Mucosa of descending colon (tissue), 3 donors: ENCODE results near the gene PTPRA. TPM values are rescaled to one million over a fixed set of nuclear protein-coding genes. Genes with fewer than 3 reads are reported as not detected.
A peak's percentile ranks its signal among the peaks of the same experiment; 100 is the strongest.

Experiments
- ATAC-seq: fragments of 200-7000 bp; cut with Tn5 transposase; one replicate; pipeline ENCODE4 v1.9.1; 2020; ENCODE audit warnings: mild to moderate bottlenecking, moderate library complexity
- DNase-seq, 3 donors: peaks; one replicate each; pipeline ENCODE4 v3.0.0-alpha.2; 2020
- H3K36me3 ChIP-seq: fragments of 200-600 bp; one replicate; pipeline ENCODE4 v1.8.0; 2021; ENCODE audit warnings: low read depth, mild to moderate bottlenecking
- H3K4me1 ChIP-seq: fragments of 200-600 bp; one replicate; pipeline ENCODE4 v1.8.0; 2021; ENCODE audit warnings: low read depth, mild to moderate bottlenecking
- H3K4me3 ChIP-seq: fragments of 200-600 bp; one replicate; pipeline ENCODE4 v1.8.0; 2021; ENCODE audit warnings: mild to moderate bottlenecking
- H3K9me3 ChIP-seq: fragments of 200-600 bp; one replicate; pipeline ENCODE4 v1.8.0; 2021; ENCODE audit warnings: mild to moderate bottlenecking
- intact Hi-C, 2 donors: fragments of 100-400 bp; cut with DNase I in 1 of 2; cut with micrococcal nuclease in 1 of 2; formaldehyde crosslinking; loops; one replicate each; pipeline versions ENCODE4 v1.11.0 to v1.11.1; 2022; cut with DNase I, micrococcal nuclease
- total RNA-seq, 3 donors: library from RNA; stranded (reverse); fragmentation: NEBNext Ultra II Directional in 2 of 3; extraction: Animal tissue kit (Norgen Biotek cat#: 25700) in 2 of 3; gene quantifications; one replicate each; pipeline versions ENCODE4 v1.2.1 to v1.2.4, GENCODE V29; 2021 to 2023
- TF ChIP-seq, protein P1 (sequence below): fragments of 200-600 bp; IDR thresholded peaks from one replicate; pipeline ENCODE4 v1.8.0; 2022; ENCODE audit warnings: antibody characterized with exemption, mild to moderate bottlenecking
- donor health status: DM: no; HTN: no; CAD: no; lungs with moderate emphysema.
- donor health status: DM: no; HTN: no; CAD: no.
- donor health status: DM: no; HTN: yes; CAD: no.

The PTPRA gene
- total RNA-seq, 3 donors from 2014 or later: 39.0 to 64.7 (median 59.3) TPM

DNA sequence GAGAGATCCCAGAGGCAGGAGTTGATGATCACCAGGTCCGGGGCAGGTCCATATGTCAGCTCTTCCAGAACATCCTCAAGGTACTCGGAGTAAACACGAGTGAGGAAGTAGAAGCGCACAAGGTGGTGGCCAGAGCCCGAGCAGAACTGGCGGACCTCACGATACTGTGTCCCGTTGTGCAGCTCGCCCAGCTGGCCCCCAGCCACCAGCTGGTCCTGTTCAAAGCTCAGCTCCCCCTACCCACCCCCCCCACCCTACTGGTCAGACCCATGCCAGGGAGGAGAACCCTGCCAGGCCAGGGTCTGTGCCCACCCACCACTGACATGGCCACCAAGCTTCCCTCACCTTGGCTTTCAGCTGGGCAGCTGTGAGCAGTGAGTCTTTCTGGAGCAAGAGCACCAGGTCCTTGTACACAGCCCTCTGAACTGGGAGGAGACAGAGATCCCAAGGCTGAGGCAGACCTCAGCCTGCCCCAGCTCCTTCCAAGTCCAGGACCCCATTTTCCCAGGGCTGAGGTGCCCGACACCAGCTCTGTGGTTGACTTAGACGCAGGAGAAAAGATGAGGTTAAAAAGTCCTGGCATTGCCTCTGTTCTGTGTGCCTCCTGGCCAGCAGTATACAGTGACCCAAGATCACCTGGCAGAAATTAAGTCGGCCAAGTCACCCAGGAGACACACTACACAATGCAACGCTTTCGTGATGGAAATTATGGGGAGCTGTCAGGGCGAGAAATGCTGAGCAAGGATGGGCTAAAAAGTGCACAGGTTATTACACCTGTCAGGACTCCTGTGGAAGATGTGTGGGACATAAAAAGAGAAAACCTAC is 34.2 kb upstream of the PTPRA start:
- Histone ChIP-seq H3K4me1 (peaks cover 7% of the 10 kb centered on the region), H3K4me3 (no peak overlapping the region), H3K36me3 (no peaks in the 10 kb centered on the region), H3K9me3 (no peaks in the 10 kb centered on the region)
- DNase-seq: no peak
- no peak for ATAC-seq
- TF ChIP-seq, protein P1, sequence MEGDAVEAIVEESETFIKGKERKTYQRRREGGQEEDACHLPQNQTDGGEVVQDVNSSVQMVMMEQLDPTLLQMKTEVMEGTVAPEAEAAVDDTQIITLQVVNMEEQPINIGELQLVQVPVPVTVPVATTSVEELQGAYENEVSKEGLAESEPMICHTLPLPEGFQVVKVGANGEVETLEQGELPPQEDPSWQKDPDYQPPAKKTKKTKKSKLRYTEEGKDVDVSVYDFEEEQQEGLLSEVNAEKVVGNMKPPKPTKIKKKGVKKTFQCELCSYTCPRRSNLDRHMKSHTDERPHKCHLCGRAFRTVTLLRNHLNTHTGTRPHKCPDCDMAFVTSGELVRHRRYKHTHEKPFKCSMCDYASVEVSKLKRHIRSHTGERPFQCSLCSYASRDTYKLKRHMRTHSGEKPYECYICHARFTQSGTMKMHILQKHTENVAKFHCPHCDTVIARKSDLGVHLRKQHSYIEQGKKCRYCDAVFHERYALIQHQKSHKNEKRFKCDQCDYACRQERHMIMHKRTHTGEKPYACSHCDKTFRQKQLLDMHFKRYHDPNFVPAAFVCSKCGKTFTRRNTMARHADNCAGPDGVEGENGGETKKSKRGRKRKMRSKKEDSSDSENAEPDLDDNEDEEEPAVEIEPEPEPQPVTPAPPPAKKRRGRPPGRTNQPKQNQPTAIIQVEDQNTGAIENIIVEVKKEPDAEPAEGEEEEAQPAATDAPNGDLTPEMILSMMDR: no peak
- intact Hi-C loops: no loop called here

GRCh38 chr20:2839732-2840137 is 33.5 kb upstream of the PTPRA start:
- Histone ChIP-seq H3K9me3 (no peaks in the 10 kb centered on the region), H3K4me3 (peak overlapping the region; percentile 64), H3K4me1 (peaks cover 7% of the 10 kb centered on the region), H3K36me3 (no peaks in the 10 kb centered on the region)
- DNase-seq (peak in 2 of 3 donors; percentile 14 to 71), ATAC-seq (no peak)
- TF ChIP-seq, protein P1: no peak
- intact Hi-C loops: no loop called here

- H3K36me3 ChIP-seq: no peaks in the 10 kb centered on the region
- ATAC-seq (peak; percentile 98), DNase-seq (peak; percentile 87 to 92 (median 92))
- peak within 1 kb of the TSS; percentile 64 for H3K4me3 ChIP-seq
- intact Hi-C loops: no loop called here
- H3K4me1 ChIP-seq: peaks cover 7% of the 10 kb centered on the region
- TF ChIP-seq, protein P1: no peak
- H3K9me3 ChIP-seq: no peaks in the 10 kb centered on the region
Observed at GRCh38 chr20:2840138-2840966, 32.9 kb upstream of the PTPRA start, which contains the start of the genes PCED1A and VPS16. Gene PCED1A, minus strand, starts transcription at chr20:2840655. Its CDS starts 743 bp downstream, at chr20:2839912. Gene VPS16, plus strand, starts transcription at chr20:2840745. Its CDS starts 30 bp downstream, at chr20:2840775.

GRCh38 chr20:2840967-2841531 is 32.2 kb upstream of the PTPRA start:
- H3K4me3 ChIP-seq: peak overlapping the region; percentile 64
- TF ChIP-seq, protein P1: no peak
- H3K4me1 ChIP-seq: peaks cover 7% of the 10 kb centered on the region
- no peaks in the 10 kb centered on the region for H3K36me3 ChIP-seq
- peak; percentile 60 for ATAC-seq
- peak; percentile 58 to 80 (median 69) for DNase-seq
- H3K9me3 ChIP-seq: no peaks in the 10 kb centered on the region
- intact Hi-C loops: no loop called here

GRCh38 chr20:2845607-2846006 is 27.7 kb upstream of the PTPRA start:
- H3K36me3 ChIP-seq: no peaks in the 10 kb centered on the region
- no peak for ATAC-seq
- H3K9me3 ChIP-seq: no peaks in the 10 kb centered on the region
- TF ChIP-seq, protein P1: no peak
- intact Hi-C loops: no loop called here
- no peak overlapping the region for H3K4me3 ChIP-seq
- peaks cover 7% of the 10 kb centered on the region for H3K4me1 ChIP-seq
- no peak for DNase-seq
